Glomerular endothelial cell (primary cell): Measurements from ENCODE around the gene FAT3. TPM values are rescaled to one million over a fixed set of nuclear protein-coding genes. Genes with fewer than 3 reads are reported as not detected.

ENCODE experiments used
- DNase-seq: peaks from one replicate; pipeline ENCODE4 v3.0.0-alpha.2; 2011; ENCODE audit warnings: low read depth, low spot score; ENCODE audit errors: extremely low read depth
- total RNA-seq: library from RNA; depleted of rRNA; stranded (reverse); fragments of >200 nt; gene quantifications from 2 replicates; pipeline ENCODE4 v1.2.3, GENCODE V29; 2015

The FAT3 gene
- total RNA-seq, 1 donor from 2014 or later: 3.3 TPM

DNA sequence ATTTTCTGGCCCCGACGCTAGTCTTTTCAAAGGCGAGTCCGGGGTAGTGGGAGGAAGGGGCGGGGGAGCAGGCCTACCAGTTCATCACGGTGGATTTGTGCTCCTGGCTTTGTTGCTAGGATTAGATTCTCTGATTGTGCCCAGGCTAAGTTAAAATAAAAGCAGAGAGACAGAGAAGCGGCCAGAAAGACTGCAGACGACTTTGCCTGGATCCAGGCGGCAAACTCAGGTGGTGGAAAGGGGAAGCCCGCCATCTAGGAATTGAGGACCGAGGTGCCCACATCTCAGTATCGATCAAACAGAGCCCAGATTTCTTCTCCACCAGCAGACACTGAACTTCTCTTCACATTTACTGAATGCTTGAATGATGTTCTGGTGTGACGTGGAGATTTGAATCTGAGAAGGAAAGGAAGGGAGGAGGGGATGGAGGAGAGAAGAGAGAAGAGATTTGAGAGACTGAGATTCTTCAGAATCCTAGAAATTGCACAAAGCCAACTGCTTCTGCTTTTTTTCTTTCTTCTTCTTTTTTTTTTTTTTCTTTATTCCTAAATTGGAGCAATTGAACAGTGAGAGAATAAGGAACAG lies 2.7 kb downstream of the FAT3 start:
- no peak for DNase-seq

DNA sequence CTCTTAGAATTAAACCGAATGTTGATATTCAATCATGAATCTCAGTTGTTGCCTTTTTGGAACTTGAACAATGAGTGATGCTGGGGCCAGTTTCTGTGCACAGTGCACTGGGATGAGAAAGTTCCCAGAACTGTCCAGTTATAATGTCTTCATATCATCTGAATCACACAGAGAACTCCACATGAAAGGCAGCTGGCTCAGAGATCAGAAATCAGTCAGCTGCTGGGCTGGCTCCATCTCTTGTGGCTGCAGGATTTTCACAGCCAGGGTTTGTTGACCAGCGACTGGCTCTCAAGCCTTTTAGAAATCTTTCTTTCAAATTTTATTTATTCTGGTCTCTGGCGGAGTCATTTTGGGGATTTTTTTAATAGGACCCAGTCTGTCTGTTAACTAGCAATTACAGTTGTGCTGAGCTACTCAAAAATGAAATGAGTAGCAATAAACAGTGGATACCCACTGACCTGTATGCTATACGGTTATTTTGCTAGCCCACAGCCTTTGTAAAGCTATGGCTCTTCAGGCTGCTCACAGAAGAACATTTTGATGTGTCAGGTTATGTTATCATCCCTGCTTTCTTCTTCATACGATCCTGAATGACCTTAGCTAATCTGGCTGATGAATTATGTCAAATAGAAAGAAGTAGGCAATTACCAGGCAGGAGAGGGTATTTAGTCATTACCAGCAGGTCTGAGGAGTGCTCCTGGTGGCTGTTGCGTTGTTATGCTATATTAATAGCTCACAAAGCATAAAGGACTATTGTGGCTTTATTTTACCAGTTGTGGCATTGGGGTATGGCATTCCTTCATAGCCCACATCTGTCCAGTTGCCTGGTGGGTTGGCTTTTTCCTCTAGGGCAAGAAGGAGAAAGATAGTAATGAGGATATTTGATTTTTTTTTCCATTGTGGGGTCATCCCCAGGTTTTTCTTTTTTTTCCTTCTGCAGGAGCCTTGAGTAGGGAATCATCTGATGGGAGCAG lies 3.6 kb downstream of the FAT3 start:
- DNase-seq: no peak

DNA sequence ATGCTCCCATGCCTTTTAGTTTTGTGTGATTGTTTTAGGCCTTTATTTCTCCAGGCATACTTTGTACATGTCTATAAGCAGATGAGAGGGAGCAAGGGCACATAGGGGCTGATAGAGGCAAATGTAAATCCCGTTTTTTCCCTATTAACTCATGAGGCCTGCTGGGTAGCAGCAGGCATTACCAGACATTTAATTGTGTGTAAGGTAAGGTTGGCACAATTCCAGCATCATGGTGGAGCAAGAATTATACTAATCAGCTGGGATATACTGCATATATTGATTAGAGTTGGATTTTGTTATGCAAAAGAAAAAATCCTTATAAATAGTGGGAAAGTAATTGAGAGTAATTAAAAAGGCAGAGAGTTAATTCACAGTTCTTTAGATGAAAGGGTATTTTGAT lies 12.2 kb downstream of the FAT3 start:
- DNase-seq: no peak

DNA sequence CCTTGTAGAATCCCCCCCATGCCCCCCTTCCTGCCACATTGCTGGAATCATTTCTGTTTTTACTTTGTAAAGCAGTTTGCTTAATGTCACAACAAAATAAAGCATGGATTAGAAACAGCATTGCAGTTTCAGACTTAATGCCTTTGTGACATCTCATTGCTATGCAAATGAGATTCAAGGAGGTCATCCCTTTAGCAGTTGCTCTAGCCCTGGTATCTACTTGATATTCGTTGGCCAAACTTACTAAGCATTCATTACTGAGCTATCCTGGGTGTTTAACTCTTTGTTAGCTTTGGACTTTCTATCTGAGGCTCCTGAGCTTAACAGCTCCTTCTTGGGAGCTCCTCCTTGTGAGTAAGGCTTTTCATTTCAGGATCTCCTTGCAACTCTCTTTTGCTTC lies 16.3 kb downstream of the FAT3 start:
- no peak for DNase-seq

DNA sequence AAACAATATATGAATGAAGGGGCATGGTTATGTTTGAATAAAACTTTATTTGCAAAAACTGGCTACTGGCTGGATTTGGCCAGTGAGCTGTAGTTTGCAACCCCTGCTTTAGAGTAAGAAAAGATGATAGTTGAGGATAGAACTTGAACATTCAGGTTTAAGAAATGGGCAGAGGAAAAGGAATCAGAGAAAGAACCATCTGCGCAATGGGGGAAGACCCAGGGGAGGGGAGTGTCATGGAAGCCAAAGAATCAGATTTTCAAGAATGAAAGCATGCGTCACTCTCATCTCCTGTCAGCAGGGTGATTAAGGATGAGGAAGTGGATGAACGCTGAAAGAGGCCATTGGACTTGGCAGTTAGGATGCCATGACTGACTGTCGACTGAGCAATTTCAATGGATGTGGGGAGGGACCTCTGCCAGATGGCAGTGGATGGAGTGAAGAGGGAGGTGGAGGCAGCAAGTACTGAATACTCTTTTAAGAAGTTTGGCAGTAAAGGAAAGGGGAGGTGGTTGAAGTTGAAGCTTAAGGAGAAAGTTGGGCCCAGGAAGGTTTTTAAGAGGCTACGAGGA lies 21.2 kb downstream of the FAT3 start:
- DNase-seq: no peak

DNA sequence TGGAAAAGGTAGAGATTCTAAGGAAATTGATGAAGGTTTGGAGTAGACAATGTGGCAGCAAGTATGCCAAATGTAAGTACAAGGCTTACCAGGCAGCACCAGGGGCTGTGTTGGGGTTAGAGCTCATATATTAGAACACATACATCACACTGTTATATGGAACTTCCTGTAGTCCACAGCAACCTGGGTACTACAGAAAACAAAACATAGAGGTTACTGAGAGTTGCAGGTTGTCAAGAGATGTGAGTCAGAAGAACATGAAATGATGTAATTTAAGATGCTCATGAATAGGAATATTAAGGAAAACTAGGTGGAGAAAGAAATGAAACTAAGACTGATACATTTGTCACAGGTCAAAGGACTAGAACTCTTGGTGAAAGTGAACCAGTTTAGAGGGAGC lies 22.0 kb downstream of the FAT3 start:
- DNase-seq: no peak

DNA sequence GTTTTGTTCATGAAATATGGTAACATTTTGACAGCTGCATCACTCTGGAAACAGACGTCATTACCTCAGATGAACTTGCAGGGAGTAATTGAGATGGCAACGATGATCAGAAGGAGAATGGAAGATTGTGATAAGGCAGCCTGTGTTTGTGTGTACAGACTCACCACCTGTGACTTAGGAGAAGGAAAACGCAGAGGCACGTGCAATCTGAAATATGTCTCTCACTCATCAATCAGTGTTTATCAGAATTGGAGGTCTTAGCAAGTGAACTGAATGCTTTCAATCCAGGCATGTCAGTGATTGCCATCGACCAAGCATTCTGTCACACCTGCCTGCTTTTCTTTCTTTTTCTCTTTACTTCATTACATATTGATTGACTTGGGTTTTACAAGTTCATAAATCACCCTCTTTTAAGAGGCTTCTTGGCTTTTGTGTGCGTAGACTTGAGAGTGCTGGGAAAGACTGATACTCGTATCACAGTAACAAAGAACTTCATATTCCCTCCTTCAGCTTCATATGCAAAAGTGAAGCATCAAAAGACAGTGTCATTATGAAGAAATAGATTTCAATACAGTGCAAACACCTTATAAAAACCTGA lies 24.6 kb downstream of the FAT3 start:
- DNase-seq: no peak

DNA sequence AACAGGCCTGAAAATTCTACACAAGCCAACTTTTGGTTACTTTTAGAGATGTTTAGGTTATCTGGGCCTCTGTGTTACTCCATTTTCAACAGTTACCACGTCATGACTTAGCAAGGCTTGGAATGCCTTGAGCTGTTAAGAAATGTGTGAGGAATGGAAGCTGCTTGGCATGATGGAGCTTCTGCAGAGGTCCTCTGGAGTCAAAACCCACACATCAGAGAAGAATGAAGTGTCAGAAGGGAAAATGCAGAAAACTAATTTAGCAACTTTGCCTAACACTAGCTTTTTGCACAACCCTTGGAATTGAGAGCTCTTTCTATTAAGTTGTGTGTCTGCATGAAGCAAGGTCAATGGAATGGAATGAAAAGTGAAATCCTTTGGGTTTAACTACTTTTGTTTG lies 27.4 kb downstream of the FAT3 start:
- no peak for DNase-seq

DNA sequence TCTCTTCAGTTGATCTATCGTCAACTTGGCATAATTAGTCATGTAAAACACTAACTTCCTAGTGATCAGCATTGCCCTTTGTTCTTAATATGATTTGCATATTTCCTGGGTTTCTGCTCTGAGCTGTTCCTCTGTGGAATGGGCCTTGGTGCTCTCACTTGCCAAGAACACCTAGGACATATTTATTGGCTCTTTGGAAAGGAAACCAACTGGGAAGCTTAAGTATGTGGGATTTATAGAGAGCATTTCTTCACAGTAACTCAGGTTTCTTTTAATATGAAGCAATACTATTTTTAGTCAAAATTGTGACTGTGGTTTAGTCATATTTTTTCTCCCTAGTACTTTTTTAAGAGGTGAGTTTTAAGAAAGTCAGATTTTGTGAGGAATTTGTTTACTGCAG lies 28.8 kb downstream of the FAT3 start:
- no peak for DNase-seq

DNA sequence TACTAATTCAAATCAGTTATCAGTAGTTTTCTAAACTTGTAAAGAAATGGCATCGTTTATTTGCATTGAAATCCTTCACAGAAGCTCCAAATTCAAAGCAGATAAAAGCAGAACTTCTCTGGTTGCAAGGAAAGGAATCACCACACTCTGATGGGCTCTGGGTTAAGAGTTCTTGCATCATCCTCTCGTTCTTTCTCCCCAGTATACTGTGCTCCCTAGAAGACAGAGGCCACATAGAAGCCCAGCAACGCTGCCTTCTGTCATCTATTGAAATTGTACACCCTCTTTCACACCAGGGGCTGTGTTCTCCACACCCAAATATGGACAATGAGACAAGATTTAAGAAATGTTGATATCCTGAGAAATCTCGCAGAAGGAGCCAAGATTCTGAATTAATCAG lies 29.3 kb downstream of the FAT3 start:
- DNase-seq: no peak

DNA sequence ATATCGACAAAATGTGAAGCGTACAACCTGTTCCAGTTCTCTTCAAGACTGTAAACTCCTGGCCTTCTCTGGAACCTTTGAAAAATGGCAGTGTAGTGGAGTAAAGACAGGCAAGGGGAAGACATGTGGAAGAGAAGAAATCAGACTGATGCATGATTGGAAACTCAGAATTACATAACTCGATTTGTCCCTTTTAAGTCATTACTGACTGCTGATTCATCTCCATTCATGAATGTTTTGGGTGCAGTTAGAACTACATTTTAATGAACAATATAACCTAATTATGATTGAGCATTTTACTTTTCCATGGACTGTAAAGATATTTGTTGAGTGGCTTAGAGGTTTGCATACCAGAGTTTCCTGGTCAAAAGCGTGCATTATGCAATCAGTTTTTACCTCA lies 32.9 kb downstream of the FAT3 start:
- no peak for DNase-seq

DNA sequence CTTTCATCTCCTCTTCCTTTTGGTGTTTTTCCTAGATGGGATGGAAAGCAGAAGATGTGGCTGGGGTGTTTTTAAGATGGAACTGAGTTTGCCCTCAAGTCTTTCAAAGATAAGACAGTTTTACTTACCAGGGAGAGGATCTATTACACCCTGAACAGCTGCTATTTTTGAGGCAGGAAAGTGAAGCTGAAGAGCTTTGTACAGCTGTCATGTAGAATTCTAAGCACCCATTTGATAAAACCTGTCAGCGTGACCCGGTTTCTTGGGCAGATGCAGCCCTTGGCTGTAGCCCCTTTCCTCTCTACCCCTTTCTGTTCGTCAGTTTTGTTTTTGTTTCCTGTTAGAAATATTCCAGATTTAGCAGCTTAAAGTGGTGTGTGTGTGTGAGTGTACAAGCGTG lies 35.2 kb downstream of the FAT3 start:
- no peak for DNase-seq

DNA sequence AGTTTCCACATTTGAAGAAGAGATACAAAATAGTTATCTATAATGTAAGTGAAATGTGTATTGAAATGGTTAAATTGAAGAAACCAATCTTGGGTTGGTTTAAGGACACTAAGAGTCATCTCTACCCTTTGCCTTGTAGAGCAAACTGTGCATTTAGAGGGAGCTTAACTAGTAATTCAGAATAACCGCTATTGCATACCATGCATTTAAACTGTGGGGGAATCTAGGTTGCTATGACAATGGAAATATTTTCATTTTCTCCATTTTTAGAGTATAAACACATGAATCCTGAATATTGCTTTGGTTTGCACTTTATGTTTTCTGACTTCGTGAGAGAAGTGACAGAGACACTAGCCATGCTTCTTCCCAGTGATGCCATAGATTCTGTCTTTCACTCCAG lies 39.7 kb downstream of the FAT3 start:
- no peak for DNase-seq

DNA sequence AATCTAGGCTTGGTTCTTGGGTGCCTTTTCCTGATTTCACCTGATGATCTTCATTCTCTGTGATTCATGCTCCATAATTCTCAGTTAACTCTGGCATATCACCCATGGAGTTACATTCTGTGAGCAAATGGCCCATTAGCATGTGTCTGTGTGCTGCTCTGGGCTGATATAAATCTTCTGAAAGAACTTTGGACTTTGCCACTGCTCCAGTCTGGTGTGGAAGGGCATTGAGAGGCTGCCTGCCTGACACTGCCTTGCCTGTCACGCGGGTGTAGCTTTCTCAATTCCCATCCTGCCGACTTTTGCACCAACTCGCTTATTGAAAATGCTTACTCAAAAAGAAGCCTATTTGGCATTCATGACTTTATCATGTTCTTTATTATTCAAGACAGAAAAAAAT lies 42.2 kb downstream of the FAT3 start:
- no peak for DNase-seq

DNA sequence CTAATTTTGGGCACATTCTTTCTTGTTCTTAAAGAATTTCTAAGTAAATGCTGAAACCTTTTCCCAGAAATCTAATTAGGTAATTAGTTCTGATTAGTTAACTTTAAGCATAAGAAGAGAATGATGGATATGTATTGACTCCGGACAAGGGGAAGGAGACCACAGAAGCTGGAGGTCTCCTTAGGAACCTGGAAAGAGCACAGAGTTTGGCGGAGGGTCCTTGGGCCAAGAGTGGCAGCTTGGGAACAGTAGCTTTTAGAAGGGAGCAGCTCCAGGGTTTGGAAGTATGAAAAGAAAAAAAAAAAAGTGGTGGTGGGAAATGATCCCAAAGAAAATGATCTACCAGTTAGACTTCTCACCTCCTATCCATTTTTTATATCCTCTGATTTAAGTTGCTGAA lies 42.7 kb downstream of the FAT3 start:
- no peak for DNase-seq

DNA sequence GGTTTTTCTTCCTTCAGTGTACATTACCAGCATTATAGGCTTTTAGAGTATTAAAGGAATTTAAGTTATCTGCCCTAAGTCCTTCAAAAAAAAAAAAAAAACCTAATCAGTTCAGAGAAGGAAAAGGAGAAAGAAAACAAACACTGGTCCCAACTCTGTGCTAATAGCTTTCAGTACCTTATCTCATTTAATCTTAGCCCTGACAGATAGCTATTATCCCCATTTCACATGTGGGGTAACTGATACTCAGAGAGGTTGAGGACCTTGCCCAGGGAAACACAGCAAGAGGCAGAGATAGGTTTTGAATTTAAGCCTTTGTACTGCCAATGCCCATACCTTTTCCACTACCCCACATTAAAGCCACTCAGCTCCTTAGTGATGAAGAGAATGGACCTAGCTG lies 43.4 kb downstream of the FAT3 start:
- no peak for DNase-seq

DNA sequence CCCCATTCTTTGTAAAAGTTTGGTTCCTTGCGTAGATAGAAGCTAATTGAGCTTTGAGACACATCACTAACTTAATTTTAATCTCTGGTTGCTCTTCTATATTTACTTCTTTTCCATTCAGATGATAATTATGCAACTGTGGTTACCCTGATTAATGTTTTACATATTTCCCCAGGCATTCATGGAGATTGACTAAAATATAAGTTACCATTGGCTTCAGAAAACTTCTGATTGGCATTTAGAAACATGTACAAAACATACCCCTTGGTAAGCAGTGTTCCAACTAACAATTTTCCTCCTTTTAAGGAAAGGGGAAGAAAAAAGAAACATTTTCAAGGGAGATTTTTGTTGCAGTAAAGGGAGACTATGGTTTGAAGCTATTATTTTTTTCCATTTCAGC lies 43.9 kb downstream of the FAT3 start:
- no peak for DNase-seq

DNA sequence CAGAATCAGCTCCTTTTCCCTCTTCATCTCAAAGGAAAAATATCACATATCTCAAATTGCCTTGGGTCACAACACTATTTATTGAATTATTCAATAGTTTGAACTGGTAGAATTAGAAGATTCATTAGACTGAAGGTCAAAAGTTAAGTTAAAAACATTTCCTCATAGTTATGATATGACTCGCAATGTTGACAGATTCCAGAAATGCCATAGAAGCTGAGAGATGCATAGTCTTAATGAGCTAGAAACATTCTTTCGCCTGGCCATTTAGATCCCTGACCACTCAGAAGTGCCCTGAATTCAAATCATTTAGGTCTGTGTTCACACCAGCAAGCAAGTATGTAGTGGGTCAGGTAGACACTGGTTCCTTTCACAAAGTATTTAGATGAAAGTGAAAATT lies 44.4 kb downstream of the FAT3 start:
- no peak for DNase-seq

DNA sequence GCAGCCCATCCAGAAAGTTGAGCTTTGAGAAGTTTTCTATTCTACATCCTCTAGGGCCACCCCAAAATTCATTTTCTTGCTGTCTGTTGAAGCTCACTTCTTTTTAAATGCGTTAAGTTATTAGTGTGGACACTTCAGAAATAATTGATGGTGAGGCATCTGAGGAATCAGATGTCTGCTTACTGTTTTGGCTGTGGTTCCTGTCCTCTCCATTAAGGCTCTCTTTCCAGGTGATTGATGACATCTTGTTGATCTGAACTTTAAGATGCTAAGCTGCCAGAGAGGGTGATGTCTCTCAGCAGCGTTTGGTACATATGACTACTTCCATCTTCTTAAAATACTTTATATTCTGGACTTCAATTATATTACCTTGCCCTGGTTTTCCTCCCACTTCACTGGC lies 45.2 kb downstream of the FAT3 start:
- DNase-seq: no peak

DNA sequence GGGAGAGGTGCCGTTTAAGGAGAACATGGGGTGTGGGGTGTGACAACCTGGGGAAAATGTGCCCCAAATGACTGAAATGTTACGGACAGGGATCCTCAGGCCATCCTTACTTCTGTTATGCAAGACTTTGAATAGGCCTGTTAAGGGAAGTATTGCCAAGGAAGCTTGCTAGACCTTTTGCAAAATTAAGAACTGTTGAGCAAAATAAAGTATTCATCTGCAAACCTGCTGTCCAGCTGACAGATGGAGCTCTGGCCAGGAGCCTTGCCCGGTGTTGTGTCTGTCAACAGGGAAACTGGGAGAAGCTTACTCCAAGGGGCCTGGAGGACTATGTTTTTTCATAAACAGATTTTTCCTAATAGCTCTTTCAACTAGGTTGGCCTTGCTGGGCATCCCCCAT lies 48.0 kb downstream of the FAT3 start:
- no peak for DNase-seq
